Measurements from ENCODE around the gene GBF1. TPM values are rescaled to one million over a fixed set of nuclear protein-coding genes. Genes with fewer than 3 reads are reported as not detected.

The GBF1 gene
- total RNA-seq, 4 donors from 2014 or later = 31.4 to 64.2 (median 58.7) TPM

GRCh38 chr10:102384606-102385429, 139.5 kb downstream of the GBF1 start:
- in situ Hi-C loops (cut with MboI; ENCODE audit: low sequenced_read_pairs in 4 of 4) = loop anchor here in 1 of 4 donors (25.0 kb wide), 1 partner anchor 202 kb away; no protein-coding TSS in a partner anchor
- Histone ChIP-seq H3K4me3 (no peak overlapping the region), H3K27me3 (no peaks in the 10 kb centered on the region), H3K4me1 (no peaks in the 10 kb centered on the region), H3K36me3 (peaks cover 0 to 30% of the 10 kb centered on the region in 2 donors), H3K27ac (no peak overlapping the region), H3K9me3 (no peaks in the 10 kb centered on the region)
- no peak for TF ChIP-seq POLR2A (IDR thresholded peaks at IDR 0.05)
- no peak for TF ChIP-seq CTCF (IDR thresholded peaks at IDR 0.05 in 4 of 5, conservative IDR thresholded peaks at IDR 0.05 in 1 of 5)
- intact Hi-C loops (cut with DNase I; ENCODE audit: low total_unique reads) = no loop called here
- ATAC-seq = peak; percentile 22 to 61
- no peak for DNase-seq

DNA sequence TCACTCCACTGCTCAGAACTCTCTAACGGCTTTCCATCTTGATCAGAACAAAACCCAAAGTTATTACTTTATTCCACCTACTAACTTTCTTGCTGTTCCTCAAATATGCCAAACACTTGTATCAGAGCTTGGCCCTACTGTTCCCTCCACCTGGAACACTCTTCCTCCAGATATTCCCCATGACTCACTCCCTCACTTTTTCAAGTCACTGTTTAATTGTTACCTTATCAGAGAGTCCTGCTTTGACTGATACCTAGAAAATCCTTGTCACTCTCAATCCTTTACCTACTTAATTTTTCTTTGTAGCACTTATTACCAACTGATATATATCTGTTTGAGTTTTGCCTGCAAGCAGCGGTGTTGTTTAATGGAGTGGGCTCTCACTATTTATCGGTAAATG, 144.6 kb downstream of the GBF1 start:
- no peaks in the 10 kb centered on the region for H3K27me3 ChIP-seq
- H3K36me3 ChIP-seq = no peaks in the 10 kb centered on the region
- no peaks in the 10 kb centered on the region for H3K9me3 ChIP-seq
- no peak for DNase-seq
- no peak for TF ChIP-seq POLR2A (IDR thresholded peaks at IDR 0.05)
- H3K4me3 ChIP-seq = no peak overlapping the region
- no peak overlapping the region for H3K27ac ChIP-seq
- H3K4me1 ChIP-seq = peaks cover 7 to 11% of the 10 kb centered on the region in 2 donors
- in situ Hi-C loops (cut with MboI; ENCODE audit: low sequenced_read_pairs in 4 of 4) = loop anchor here (5.0 to 25.0 kb wide), 3 partner anchors 195 to 197 kb away; no protein-coding TSS in a partner anchor
- intact Hi-C loops (cut with DNase I; ENCODE audit: low total_unique reads) = no loop called here
- no peak for ATAC-seq

DNA sequence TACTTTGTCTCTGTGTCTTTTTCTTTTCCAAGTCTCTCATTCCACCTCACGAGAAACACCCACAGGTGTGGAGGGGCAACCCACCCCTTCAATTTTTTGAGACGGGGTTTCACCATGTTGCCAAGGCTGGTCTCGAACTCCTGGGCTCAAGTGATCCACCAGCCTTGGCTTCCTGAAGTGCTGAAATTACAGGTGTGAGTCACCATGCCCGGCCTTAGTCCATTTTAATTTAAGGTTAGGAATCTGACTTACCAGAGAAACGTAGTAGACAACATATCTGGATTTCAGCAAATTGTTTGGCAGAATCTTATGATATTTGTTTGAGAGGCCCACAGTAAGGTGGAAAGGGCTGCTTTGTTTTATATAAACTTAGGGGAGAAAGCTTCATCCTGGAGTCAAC, 147.0 kb downstream of the GBF1 start:
- intact Hi-C loops (cut with DNase I; ENCODE audit: low total_unique reads) = no loop called here
- Histone ChIP-seq H3K4me3 (no peak overlapping the region), H3K36me3 (no peaks in the 10 kb centered on the region), H3K27ac (no peak overlapping the region), H3K4me1 (peaks cover 13 to 15% of the 10 kb centered on the region in 2 donors), H3K27me3 (no peaks in the 10 kb centered on the region), H3K9me3 (no peaks in the 10 kb centered on the region)
- in situ Hi-C loops (cut with MboI; ENCODE audit: low sequenced_read_pairs in 4 of 4) = loop anchor here (5.0 to 25.0 kb wide), 3 partner anchors 192 to 195 kb away; no protein-coding TSS in a partner anchor
- no peak for DNase-seq
- TF ChIP-seq CTCF (IDR thresholded peaks at IDR 0.05 in 4 of 5, conservative IDR thresholded peaks at IDR 0.05 in 1 of 5) (no peak), POLR2A (IDR thresholded peaks at IDR 0.05) (no peak)
- ATAC-seq = no peak

DNA sequence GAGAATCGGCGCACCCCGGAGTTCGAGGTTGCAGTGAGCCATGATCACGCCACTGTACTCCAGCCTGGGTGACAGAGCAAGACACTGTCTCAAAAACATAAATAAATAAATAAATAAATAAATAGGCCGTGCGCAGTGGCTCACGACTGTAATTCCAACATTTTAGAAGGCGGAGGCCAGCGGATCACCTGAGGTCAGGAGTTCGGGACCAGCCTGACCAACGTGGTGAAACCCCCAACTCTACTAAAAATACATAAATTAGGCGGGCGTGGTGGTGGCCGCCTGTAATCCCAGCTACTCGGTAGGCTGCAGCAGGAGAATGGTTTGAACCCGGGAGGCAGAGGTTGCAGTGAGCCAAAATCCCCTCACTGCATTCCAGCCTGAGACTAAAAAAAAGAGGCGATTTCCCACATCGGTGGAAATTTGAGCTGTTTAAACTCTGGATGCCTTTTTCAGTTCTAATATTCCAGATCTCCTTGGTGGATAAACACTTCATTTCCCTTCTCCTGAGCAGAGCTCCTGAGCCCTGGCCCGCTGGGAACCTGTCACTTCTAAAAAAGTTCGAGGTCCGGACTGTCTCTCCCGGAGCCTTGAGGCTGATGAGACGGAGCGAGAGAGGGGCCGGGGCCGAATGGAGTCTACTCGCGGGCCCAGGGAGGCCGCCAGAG, 148.2 kb downstream of the GBF1 start:
- intact Hi-C loops (cut with DNase I; ENCODE audit: low total_unique reads) = loop anchor here (1.0 to 2.0 kb wide), 7 partner anchors 29 to 253 kb away; partner anchors contain the start of gene SUFU
- Histone ChIP-seq H3K9me3 (no peaks in the 10 kb centered on the region), H3K4me3 (peak overlapping the region; percentile 68 to 79 (median 75)), H3K4me1 (peaks cover 16% of the 10 kb centered on the region in 2 donors), H3K27ac (peak overlapping the region; percentile 90 to 92 (median 92)), H3K36me3 (peaks cover 0 to 7% of the 10 kb centered on the region in 2 donors), H3K27me3 (no peaks in the 10 kb centered on the region)
- in situ Hi-C loops (cut with MboI; ENCODE audit: low sequenced_read_pairs in 4 of 4) = loop anchor here (5.0 to 25.0 kb wide), 3 partner anchors 191 to 194 kb away; no protein-coding TSS in a partner anchor
- DNase-seq = no peak
- TF ChIP-seq POLR2A (IDR thresholded peaks at IDR 0.05) (no peak), CTCF (IDR thresholded peaks at IDR 0.05 in 4 of 5, conservative IDR thresholded peaks at IDR 0.05 in 1 of 5) (peak in 2 of 5 experiments; percentile 98 to 99)
- no peak for ATAC-seq

Measured in gastrocnemius medialis (tissue), 4 donors.